PC-9 (cell line): ENCODE results near the gene GNRHR.

Experiments
- CTCF ChIP-seq: fragments of 200-600 bp; sonication (generic); conservative IDR thresholded peaks from 2 replicates; pipeline ENCODE4 v1.6.1; 2017; ENCODE audit warnings: mixed run types, antibody characterized with exemption, mild to moderate bottlenecking, moderate library complexity
- EZH2 ChIP-seq: fragments of 200-600 bp; sonication (generic); IDR thresholded peaks from 2 replicates; pipeline ENCODE4 v1.8.0; 2017; ENCODE audit warnings: antibody characterized with exemption, low read depth

- no peak for TF ChIP-seq CTCF
- no peak for TF ChIP-seq EZH2
Observed at GRCh38 chr4:67749286-67749685, 4.9 kb downstream of the GNRHR start.
